Skeletal muscle tissue (tissue), 4 donors: Measurements from ENCODE around the gene ZBTB7C. TPM values are rescaled to one million over a fixed set of nuclear protein-coding genes. Genes with fewer than 3 reads are reported as not detected.
A peak's percentile ranks its signal among the peaks of the same experiment; 100 is the strongest.

Experiments used
- H3K27ac ChIP-seq: one replicate; pipeline ENCODE4 v1.7.0; 2013; ENCODE audit warnings: mild to moderate bottlenecking, low read depth, low read length, inconsistent platforms
- H3K27me3 ChIP-seq, 3 donors: one replicate each; pipeline ENCODE4 v1.7.0; 2013; ENCODE audit warnings: low read length in 3 of 3; ENCODE audit not compliant: control insufficient read depth in 3 of 3, insufficient read depth in 3 of 3
- H3K36me3 ChIP-seq, 3 donors: one replicate each; pipeline ENCODE4 v1.7.0; 2013; ENCODE audit warnings: low read length in 3 of 3; ENCODE audit not compliant: control insufficient read depth in 3 of 3, insufficient read depth in 3 of 3
- H3K4me1 ChIP-seq, 3 donors: one replicate each; pipeline ENCODE4 v1.7.0; 2013; ENCODE audit warnings: low read length in 3 of 3, mild to moderate bottlenecking in 3 of 3; ENCODE audit not compliant: control insufficient read depth in 3 of 3, insufficient read depth in 3 of 3
- H3K4me3 ChIP-seq, 3 donors: one replicate each; pipeline ENCODE4 v1.7.0; 2013; ENCODE audit warnings: low read length in 3 of 3
- H3K9ac ChIP-seq, 3 donors: one replicate each; pipeline ENCODE4 v1.7.0; 2013; ENCODE audit warnings: low read length in 3 of 3, mild to moderate bottlenecking in 3 of 3, moderate library complexity in 2 of 3, low read depth in 1 of 3
- H3K9me3 ChIP-seq, 3 donors: one replicate each; pipeline ENCODE4 v1.7.0; 2013; ENCODE audit warnings: low read length in 3 of 3; ENCODE audit not compliant: control insufficient read depth in 3 of 3
- total RNA-seq: library from RNA; depleted of rRNA; stranded (reverse); fragments of >200 nt; gene quantifications from one replicate; pipeline ENCODE4 v1.2.3, GENCODE V29; 2014
- donor health status: Osteomylitis.

ZBTB7C gene
- total RNA-seq, 1 donor from 2014 or later = 2.6 TPM

- Histone ChIP-seq H3K27me3 (no peaks in the 10 kb centered on the region), H3K36me3 (no peaks in the 10 kb centered on the region), H3K9me3 (no peaks in the 10 kb centered on the region), H3K27ac (no peak overlapping the region), H3K4me1 (peaks cover 21 to 25% (median 25%) of the 10 kb centered on the region in 3 donors), H3K4me3 (no peak overlapping the region), H3K9ac (no peak overlapping the region)
These were observed 243.9 kb downstream of the ZBTB7C start for GRCh38 chr18:48165111-48165866.

GRCh38 chr18:48164701-48165100 lies 244.5 kb downstream of the ZBTB7C start:
- Histone ChIP-seq H3K27ac (no peak overlapping the region), H3K4me1 (peaks cover 21 to 25% (median 25%) of the 10 kb centered on the region in 3 donors)

GRCh38 chr18:48164116-48164515 lies 245.1 kb downstream of the ZBTB7C start:
- no peak overlapping the region for H3K27ac ChIP-seq

More at GRCh38 chr18:48164701-48165100, 244.5 kb downstream of the ZBTB7C start:
- Histone ChIP-seq H3K36me3 (no peaks in the 10 kb centered on the region), H3K4me3 (no peak overlapping the region), H3K27me3 (no peaks in the 10 kb centered on the region), H3K9me3 (no peaks in the 10 kb centered on the region), H3K9ac (no peak overlapping the region)

DNA sequence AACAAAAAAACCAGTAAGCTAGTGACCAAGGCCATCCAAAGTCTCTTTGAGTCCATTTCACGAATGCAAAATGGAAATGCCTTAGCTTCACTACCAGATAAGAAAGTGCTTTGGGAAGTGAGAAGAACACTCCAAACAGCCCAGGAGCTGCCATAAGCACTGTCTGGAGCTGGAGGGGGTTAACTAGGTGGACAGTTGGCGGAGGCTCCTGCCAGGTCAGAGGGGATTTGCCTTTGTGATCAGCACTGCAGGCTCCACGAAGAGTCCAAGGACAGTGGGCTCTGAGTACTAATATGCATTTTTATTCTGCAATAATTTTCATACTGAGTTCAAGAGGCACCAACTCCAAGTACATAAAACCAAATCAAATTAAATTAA lies 245.5 kb downstream of the ZBTB7C start:
- no peak overlapping the region for H3K9ac ChIP-seq
- H3K36me3 ChIP-seq = no peaks in the 10 kb centered on the region
- H3K27ac ChIP-seq = no peak overlapping the region
- peaks cover 21 to 25% (median 25%) of the 10 kb centered on the region in 3 donors for H3K4me1 ChIP-seq
- H3K9me3 ChIP-seq = no peaks in the 10 kb centered on the region
- H3K4me3 ChIP-seq = no peak overlapping the region
- H3K27me3 ChIP-seq = no peaks in the 10 kb centered on the region

More at GRCh38 chr18:48164116-48164515, 245.1 kb downstream of the ZBTB7C start:
- Histone ChIP-seq H3K9me3 (no peaks in the 10 kb centered on the region), H3K36me3 (no peaks in the 10 kb centered on the region), H3K9ac (no peak overlapping the region), H3K4me3 (no peak overlapping the region), H3K4me1 (peaks cover 21 to 25% (median 25%) of the 10 kb centered on the region in 3 donors), H3K27me3 (no peaks in the 10 kb centered on the region)

- Histone ChIP-seq H3K36me3 (no peaks in the 10 kb centered on the region), H3K9me3 (no peaks in the 10 kb centered on the region), H3K27me3 (no peaks in the 10 kb centered on the region), H3K9ac (no peak overlapping the region), H3K27ac (no peak overlapping the region), H3K4me3 (no peak overlapping the region), H3K4me1 (peaks cover 21 to 25% (median 25%) of the 10 kb centered on the region in 3 donors)
These were observed 246.0 kb downstream of the ZBTB7C start for GRCh38 chr18:48162956-48163737.

DNA sequence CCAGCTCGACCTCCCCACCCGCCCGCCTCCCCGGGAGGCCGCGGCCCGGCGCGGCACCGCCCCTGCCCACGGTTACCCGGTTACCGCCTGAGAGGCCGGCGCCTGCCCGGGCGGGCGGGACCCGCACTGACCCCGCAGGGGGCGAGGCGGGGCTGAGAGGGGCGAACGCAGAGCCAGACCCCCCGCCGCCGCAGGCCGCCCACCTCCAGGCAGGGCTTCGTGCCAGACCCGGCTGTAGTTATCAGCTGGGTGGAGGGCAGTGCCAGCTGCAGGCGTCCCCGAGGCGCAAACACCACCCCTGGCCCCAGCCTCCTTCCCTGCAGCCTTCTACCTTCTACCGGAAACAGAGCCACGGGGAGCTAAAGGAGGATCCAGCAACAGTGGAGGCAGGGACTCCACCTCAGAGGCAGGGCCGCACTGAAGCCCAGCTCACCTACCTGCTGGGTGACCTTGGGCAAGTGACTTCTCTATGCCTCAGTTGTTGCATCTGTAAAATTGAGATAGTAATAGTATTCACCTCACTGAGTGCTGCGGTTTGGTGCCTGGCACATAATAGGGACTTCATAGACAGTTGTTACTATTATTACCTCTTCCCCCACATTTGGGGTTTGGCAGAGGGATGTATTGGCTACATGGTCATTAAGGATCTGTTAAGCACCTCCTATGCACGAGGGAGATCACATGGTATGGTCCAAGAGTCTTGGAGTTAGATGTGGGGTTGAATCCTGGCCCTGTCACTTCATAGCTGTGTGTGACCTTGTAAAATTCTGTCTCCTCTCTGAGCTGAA lies 247.1 kb downstream of the ZBTB7C start:
- H3K9me3 ChIP-seq = no peaks in the 10 kb centered on the region
- peak overlapping the region; percentile 56 to 76 (median 71) for H3K4me3 ChIP-seq
- peak overlapping the region in 2 of 3 donors; percentile 50 to 74 for H3K9ac ChIP-seq
- peak overlapping the region; percentile 65 for H3K27ac ChIP-seq
- H3K27me3 ChIP-seq = no peaks in the 10 kb centered on the region
- H3K4me1 ChIP-seq = peaks cover 18 to 20% (median 18%) of the 10 kb centered on the region in 3 donors
- no peaks in the 10 kb centered on the region for H3K36me3 ChIP-seq

- no peaks in the 10 kb centered on the region for H3K9me3 ChIP-seq
- no peaks in the 10 kb centered on the region for H3K36me3 ChIP-seq
- no peaks in the 10 kb centered on the region for H3K27me3 ChIP-seq
- H3K4me3 ChIP-seq = peak overlapping the region; percentile 69 to 76 (median 71)
- H3K4me1 ChIP-seq = peaks cover 13 to 14% (median 13%) of the 10 kb centered on the region in 3 donors
- H3K9ac ChIP-seq = peak overlapping the region; percentile 50 to 81 (median 60)
- peak overlapping the region; percentile 65 for H3K27ac ChIP-seq
These were observed 247.8 kb downstream of the ZBTB7C start for GRCh38 chr18:48161191-48161910.

- H3K4me1 ChIP-seq = peaks cover 13 to 14% (median 13%) of the 10 kb centered on the region in 3 donors
- H3K9ac ChIP-seq = no peak overlapping the region
- H3K9me3 ChIP-seq = no peaks in the 10 kb centered on the region
- H3K36me3 ChIP-seq = no peaks in the 10 kb centered on the region
- no peak overlapping the region for H3K4me3 ChIP-seq
- no peaks in the 10 kb centered on the region for H3K27me3 ChIP-seq
- H3K27ac ChIP-seq = no peak overlapping the region
These were observed 248.6 kb downstream of the ZBTB7C start for GRCh38 chr18:48160622-48161021.

DNA sequence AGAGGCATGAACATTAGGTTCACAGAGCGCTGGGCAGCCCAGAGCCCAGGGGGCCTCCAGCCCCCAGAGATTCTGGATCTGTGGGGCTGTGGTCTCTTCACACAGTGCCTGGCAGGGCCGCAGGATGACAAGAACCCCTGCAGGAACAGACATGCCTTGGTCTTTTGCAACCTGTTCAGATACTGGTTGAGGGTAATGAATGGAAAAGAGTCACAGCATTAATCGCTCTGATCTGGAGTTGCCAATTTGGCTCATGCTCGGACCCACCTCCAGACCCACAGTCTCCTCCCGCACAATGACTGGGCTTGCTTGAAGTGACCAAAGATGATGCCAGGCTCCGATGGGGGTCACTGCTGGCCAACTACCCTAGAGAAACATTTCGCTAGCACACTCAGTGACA lies 249.4 kb downstream of the ZBTB7C start:
- no peaks in the 10 kb centered on the region for H3K9me3 ChIP-seq
- peaks cover 5 to 14% (median 9%) of the 10 kb centered on the region in 3 donors for H3K4me1 ChIP-seq
- H3K4me3 ChIP-seq = no peak overlapping the region
- no peak overlapping the region for H3K27ac ChIP-seq
- H3K9ac ChIP-seq = no peak overlapping the region
- no peaks in the 10 kb centered on the region for H3K36me3 ChIP-seq
- H3K27me3 ChIP-seq = no peaks in the 10 kb centered on the region
